ENCODE data around the gene NUMA1. TPM values are rescaled to one million over a fixed set of nuclear protein-coding genes. Genes with fewer than 3 reads are reported as not detected.

Gene NUMA1
- total and polyA plus RNA-seq, 2 of the 13 experiments (the other 11 are each of a cell fraction or from before 2014, with no cell fraction given) = 57.3 to 60.2 TPM

DNA sequence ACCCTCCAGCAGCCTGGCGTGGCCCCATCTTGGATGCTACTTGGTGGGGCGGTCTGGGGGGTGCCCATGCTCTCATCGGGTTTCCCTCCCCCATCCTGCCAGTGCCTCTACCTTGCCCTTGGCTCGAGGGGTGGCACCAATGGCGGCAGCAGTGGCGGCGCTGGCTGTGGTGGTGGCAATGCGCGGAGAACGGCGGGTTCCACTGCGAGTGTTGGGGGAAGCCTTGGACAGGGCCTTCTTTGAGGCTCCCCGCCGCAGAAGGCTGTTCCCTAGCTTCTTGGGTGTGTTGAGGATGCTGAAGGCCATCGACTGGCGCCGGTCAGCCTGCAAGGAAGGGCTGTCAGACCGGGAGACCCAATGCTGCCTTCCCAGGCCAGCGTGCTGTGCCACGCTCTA lies 76.6 kb downstream of the NUMA1 start:
- ATAC-seq (no peak), FAIRE-seq (no peak), DNase-seq (ENCODE audit: low spot score) (no peak)
- no peak for TF ChIP-seq AHR (CRISPR knock-in tag; IDR thresholded peaks at IDR 0.05)
- TF ChIP-seq DNMT1 (CRISPR knock-in tag; IDR thresholded peaks at IDR 0.05) = no peak
- TF ChIP-seq AGO1 (IDR thresholded peaks at IDR 0.05; ENCODE audit: low read depth, low read length, poor library complexity, severe bottlenecking) = peak; percentile 43
- no peak for TF ChIP-seq MAFK (conservative IDR thresholded peaks at IDR 0.05 in 1 of 2, IDR thresholded peaks at IDR 0.05 in 1 of 2; ENCODE audit: low read length in 2 of 2)
- TF ChIP-seq ADNP (CRISPR knock-in tag; IDR thresholded peaks at IDR 0.05) = no peak
- peak; percentile 90 for TF ChIP-seq AGO2 (optimal IDR thresholded peaks at IDR 0.05; ENCODE audit: low read depth, low read length)
- no peak overlapping the region for H3K9ac ChIP-seq (ENCODE audit: insufficient read depth, low read depth, low read length)
- no peak overlapping the region for H2AFZ ChIP-seq (ENCODE audit: low read length)
- POLR2A ChIA-PET = interaction anchor here (1.3 kb wide), 2 partner anchors 12 to 13 kb away, joined by 3 read pairs; no protein-coding TSS in a partner anchor
- H4K20me1 ChIP-seq (ENCODE audit: insufficient read depth, low read length) = no peaks in the 10 kb centered on the region
- H3K27ac ChIP-seq (ENCODE audit: extremely low read length, insufficient read depth, low read length) = no peak overlapping the region
- no peak overlapping the region for H3K4me2 ChIP-seq (ENCODE audit: low read depth, low read length)
- H3K79me2 ChIP-seq (ENCODE audit: insufficient read depth, low read length) = no peaks in the 10 kb centered on the region
- WGBS (ENCODE audit: low lambda C conversion rate) = 99% methylated on average over 11 of the region's 20 CpGs
- no peaks in the 10 kb centered on the region for H3K4me1 ChIP-seq (ENCODE audit: insufficient read depth, low read length)
- CTCF ChIA-PET (ENCODE audit: low intra/inter-chr PET ratio, low total read pairs) = no interaction called here
- no peak overlapping the region for H3K4me3 ChIP-seq (replicated peaks in 1 of 3; ENCODE audit: insufficient read depth in 1 of 3, low read depth in 2 of 3, low read length in 3 of 3)
- intact Hi-C loops (cut with micrococcal nuclease; ENCODE audit: unreplicated experiment) = no loop called here
- H3K9me3 ChIP-seq (ENCODE audit: low read length) = no peaks in the 10 kb centered on the region
- in situ Hi-C loops (cut with HindIII; ENCODE audit: extremely low pct_ligation_motif_present, low pct_unique_long_range_greater_than_20kb) = no loop called here
- peaks cover 45 to 81% of the 10 kb centered on the region in 2 experiments for H3K36me3 ChIP-seq (replicated peaks in 1 of 2; ENCODE audit: control insufficient read depth in 1 of 2, insufficient read depth in 2 of 2, low read length in 2 of 2)
- H3K27me3 ChIP-seq (ENCODE audit: control insufficient read depth in 1 of 2, insufficient read depth in 2 of 2, low read length in 2 of 2) = no peaks in the 10 kb centered on the region
- BruUV-seq (replicated peaks) = no TSS peak

DNA sequence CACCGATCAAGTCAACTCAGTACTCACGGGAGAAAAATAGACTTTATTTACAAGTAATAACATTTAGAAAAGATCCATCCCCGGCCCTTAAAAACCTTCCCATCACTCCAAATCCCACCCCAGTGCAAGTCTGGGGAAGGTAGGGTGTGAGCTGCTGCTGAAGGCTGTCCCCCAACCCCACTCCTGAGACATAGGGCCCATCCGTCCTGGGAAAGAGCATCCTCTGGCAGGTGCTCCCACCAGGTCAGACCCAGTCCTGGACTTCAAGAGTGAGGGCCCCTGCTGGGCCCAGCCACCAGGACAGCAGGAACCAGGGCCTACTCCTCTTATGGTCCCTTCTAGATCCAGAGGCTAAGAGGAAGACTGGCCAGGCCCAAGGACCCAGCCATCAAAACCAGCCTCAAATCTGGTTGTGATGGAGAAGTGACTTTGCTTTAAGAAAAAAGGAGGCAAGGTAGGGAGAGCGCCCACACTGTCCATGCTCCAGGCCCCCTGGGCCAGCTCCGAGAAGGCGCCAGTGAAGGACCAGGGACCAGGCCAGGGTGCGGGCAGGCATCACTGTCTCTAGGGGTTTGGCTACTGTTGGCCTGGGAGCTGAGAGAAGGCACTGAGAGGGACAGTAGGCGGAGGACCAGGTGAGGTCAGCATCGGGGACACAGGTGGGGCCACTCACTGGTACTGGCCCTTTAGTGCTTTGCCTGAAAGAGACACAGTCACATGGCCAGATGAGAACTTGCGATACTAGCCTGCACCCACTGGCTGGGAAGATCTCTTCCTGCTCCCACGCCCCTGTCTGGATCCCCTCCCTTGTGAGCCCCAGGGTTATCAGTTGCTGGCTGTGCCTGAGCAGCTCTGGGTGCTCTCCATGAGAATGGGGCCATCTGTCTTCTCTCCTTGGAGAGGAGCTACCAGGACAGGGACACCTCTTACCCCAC lies 77.2 kb downstream of the NUMA1 start:
- Histone ChIP-seq H3K27ac (ENCODE audit: extremely low read length, insufficient read depth, low read length) (no peak overlapping the region), H3K36me3 (replicated peaks in 1 of 2; ENCODE audit: control insufficient read depth in 1 of 2, insufficient read depth in 2 of 2, low read length in 2 of 2) (peaks cover 41 to 81% of the 10 kb centered on the region in 2 experiments), H2AFZ (ENCODE audit: low read length) (no peak overlapping the region), H3K79me2 (ENCODE audit: insufficient read depth, low read length) (no peaks in the 10 kb centered on the region), H3K4me3 (replicated peaks in 1 of 3; ENCODE audit: insufficient read depth in 1 of 3, low read depth in 2 of 3, low read length in 3 of 3) (no peak overlapping the region), H3K9ac (ENCODE audit: insufficient read depth, low read depth, low read length) (no peak overlapping the region), H3K4me2 (ENCODE audit: low read depth, low read length) (no peak overlapping the region), H3K27me3 (ENCODE audit: control insufficient read depth in 1 of 2, insufficient read depth in 2 of 2, low read length in 2 of 2) (no peaks in the 10 kb centered on the region), H4K20me1 (ENCODE audit: insufficient read depth, low read length) (no peaks in the 10 kb centered on the region), H3K4me1 (ENCODE audit: insufficient read depth, low read length) (no peaks in the 10 kb centered on the region), H3K9me3 (ENCODE audit: low read length) (no peaks in the 10 kb centered on the region)
- ATAC-seq (no peak), DNase-seq (ENCODE audit: low spot score) (no peak), FAIRE-seq (no peak)
- CTCF ChIA-PET (ENCODE audit: low intra/inter-chr PET ratio, low total read pairs) = no interaction called here
- TF ChIP-seq POLR2A (IDR thresholded peaks at IDR 0.05; ENCODE audit: insufficient read depth in 1 of 2, low read depth in 2 of 2, low read length in 2 of 2) = 0 out of 4 replicates have a peak, but pooled peaks of 1 of the 2 experiments have one; percentile 26
- no peak for TF ChIP-seq MTA3 (CRISPR knock-in tag; IDR thresholded peaks at IDR 0.05)
- no peak for TF ChIP-seq CENPT (CRISPR knock-in tag; IDR thresholded peaks at IDR 0.05; ENCODE audit: low read depth)
- TF ChIP-seq RBM22 (optimal IDR thresholded peaks at IDR 0.05; ENCODE audit: low read length) = peak; percentile 84
- TF ChIP-seq NFE2L2 (IDR thresholded peaks at IDR 0.05; ENCODE audit: low read length) = no peak
- TF ChIP-seq IKZF1 (IDR thresholded peaks at IDR 0.05) = no peak
- TF ChIP-seq FOXC1 (CRISPR knock-in tag; IDR thresholded peaks at IDR 0.05; ENCODE audit: borderline replicate concordance) = no peak
- POLR2A ChIA-PET = interaction anchor here (0.7 to 1.3 kb wide), 3 partner anchors 13 to 59 kb away, joined by 3 read pairs; no protein-coding TSS in a partner anchor
- WGBS (ENCODE audit: low lambda C conversion rate) = 96% methylated on average over 10 of the region's 12 CpGs
- in situ Hi-C loops (cut with HindIII; ENCODE audit: extremely low pct_ligation_motif_present, low pct_unique_long_range_greater_than_20kb) (no loop called here), intact Hi-C loops (cut with micrococcal nuclease; ENCODE audit: unreplicated experiment) (no loop called here)
- BruUV-seq (replicated peaks) = TSS peak; percentile 48
